Astrocyte of the spinal cord (primary cell): ENCODE measurements around the gene ZNF474.

Experiments used
- DNase-seq: peaks from one replicate; pipeline ENCODE4 v3.0.0; 2011; ENCODE audit warnings: low read depth, low spot score
- H3K4me3 ChIP-seq: 2 replicates; pipeline ENCODE4 v1.5.1; 2011; ENCODE audit warnings: low read depth, mild to moderate bottlenecking, low read length, moderate library complexity
- CTCF ChIP-seq: IDR thresholded peaks from 2 replicates; pipeline ENCODE4 v1.5.1; 2012; ENCODE audit warnings: low read depth, mild to moderate bottlenecking, low read length, inconsistent platforms
- in situ Hi-C: cut with HindIII; loops from 2 replicates; pipeline ENCODE4 v1.10.0; 2017; ENCODE audit warnings: low sequenced_read_pairs

ZNF474 gene

DNA sequence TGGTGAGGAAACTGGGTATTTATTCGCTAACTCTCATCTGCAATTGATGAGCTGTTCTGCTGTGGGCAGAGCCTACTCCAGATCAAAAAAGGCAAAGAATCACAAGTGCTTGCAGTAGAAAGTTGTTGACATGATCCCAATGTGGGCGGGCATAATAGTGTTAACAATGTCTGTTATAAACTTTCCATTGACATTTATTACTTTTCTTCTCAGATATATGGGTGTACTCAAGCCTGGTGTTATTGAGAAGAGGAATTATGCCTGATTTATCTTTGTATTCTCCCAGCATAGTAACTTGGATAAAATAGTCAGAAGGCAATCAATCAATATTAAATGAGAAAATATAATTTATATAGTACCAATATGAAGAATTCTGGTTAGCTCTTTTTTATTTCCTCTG is 47.8 kb downstream of the ZNF474 start:
- H3K4me3 ChIP-seq = no peak overlapping the region
- in situ Hi-C loops = no loop called here
- TF ChIP-seq CTCF = no peak
- no peak for DNase-seq

- in situ Hi-C loops = no loop called here
- no peak for DNase-seq
- H3K4me3 ChIP-seq = no peak overlapping the region
- no peak for TF ChIP-seq CTCF
These were observed 50.4 kb downstream of the ZNF474 start for GRCh38 chr5:122179701-122180100.

DNA sequence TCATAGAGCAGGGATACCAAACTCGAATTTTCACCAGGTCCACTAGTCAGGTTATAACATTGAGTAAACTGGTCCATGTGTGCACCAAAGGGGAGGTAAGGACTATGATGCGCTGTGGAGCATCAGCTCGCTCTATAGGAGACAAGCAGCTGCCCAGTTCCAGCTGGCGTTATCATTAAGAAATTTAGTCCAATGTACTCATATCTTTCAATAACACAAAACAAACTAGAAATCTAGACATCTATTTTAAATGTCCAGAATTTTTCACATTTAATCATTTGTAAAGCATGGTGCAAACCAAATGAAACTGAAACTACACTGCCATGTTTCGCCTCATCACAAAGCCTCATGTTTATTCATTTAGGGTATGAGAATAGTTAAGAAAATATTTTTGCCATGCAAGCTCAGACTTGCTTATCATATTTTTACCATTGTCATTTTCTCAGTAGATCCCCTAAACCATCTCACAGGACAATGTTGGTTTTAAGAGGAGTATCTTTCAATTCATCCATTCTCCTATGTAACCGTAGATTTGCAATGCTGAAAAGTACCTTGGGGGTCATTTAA is 50.9 kb downstream of the ZNF474 start:
- TF ChIP-seq CTCF = no peak
- H3K4me3 ChIP-seq = no peak overlapping the region
- in situ Hi-C loops = no loop called here
- no peak for DNase-seq

DNA sequence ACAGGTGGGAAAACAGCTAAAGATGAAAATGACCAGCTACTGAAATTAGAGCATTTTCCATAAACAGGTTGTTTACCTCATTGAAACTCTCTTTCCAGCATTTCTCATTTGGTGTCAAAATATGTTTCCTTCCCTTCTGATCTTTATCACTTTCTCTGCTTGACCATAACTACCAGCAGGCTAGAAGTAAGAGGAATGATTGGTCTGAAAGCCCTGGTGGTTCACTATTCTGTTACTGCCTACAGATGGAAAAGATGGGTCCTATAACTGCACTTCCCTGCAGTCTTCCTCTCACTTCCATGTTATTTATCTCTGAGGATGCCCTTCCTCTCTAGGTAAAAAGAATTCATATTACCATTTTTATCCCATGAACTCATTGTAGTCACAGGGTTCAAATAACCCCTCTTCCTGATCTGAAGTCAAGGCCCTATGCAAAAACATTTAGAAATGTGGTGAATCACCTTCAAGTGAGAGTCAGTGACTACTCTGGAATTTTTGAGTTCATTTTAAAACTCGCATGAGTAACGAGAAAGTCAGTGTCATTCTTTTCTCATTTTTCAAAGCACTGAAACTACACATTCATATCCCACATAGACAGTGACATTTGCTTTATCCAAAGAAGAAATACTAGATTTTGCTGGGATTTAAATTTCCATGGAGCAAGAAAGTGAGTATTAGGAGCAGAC is 51.7 kb downstream of the ZNF474 start:
- H3K4me3 ChIP-seq = no peak overlapping the region
- in situ Hi-C loops = no loop called here
- DNase-seq = peak; percentile 89
- no peak for TF ChIP-seq CTCF

- DNase-seq = no peak
- no peak for TF ChIP-seq CTCF
- in situ Hi-C loops = no loop called here
- H3K4me3 ChIP-seq = no peak overlapping the region
These were observed 52.5 kb downstream of the ZNF474 start for GRCh38 chr5:122181863-122182262.

DNA sequence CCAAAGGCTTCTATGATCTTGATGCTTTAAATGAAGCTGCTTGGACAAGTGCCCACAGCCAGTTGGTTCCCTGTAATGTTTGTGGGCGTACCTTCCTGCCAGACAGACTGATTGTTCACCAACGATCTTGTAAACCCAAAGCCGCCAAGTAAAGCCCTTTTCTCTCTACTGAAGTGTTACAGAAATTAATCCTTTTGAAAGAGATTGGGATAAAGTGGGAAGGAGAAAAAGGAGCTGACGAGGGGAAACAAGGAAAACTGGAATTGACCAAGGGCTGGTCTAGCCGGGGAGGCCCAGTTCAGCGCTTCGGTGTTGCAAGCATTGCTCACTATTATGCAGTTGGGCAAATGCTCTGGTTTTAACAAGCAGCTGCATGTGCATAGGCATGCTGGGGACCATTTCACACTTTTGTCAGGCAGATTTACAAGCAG is 53.2 kb downstream of the ZNF474 start:
- H3K4me3 ChIP-seq = peak overlapping the region; percentile 12
- in situ Hi-C loops = no loop called here
- DNase-seq = peak; percentile 92
- no peak for TF ChIP-seq CTCF
